Mesenteric fat pad (tissue), 1 donor: ENCODE data around the gene KAT8. TPM values are rescaled to one million over a fixed set of nuclear protein-coding genes. Genes with fewer than 3 reads are reported as not detected.

Source experiments
- DNase-seq: peaks from one replicate; pipeline ENCODE4 v3.0.0-alpha.2; 2020; ENCODE audit warnings: low spot score
- long read RNA-seq: library from polyadenylated mRNA; unstranded; transcript quantifications from one replicate; pipeline ENCODE4 v2.0.0, GENCODE V29; 2020
- total RNA-seq: library from RNA; stranded (reverse); fragmentation: NEBNext Ultra II Directional; extraction: Animal tissue kit (Norgen Biotek cat#: 25700); gene quantifications from one replicate; pipeline ENCODE4 v1.2.1, GENCODE V29; 2021
- donor health status: DM: yes; HTN: yes; CAD: no.

The KAT8 gene
- total RNA-seq = 49.5 TPM
- long read RNA-seq, transcript KAT8-201 (11 exons, 1,525 nt) = major isoform, 12 of 21 reads
- long read RNA-seq, partial matches to known transcripts = 4 of 21 reads
- long read RNA-seq, other reads (novel, unspliced or antisense) = 2 of 21 reads

- peak; percentile 100 for DNase-seq
Observed at GRCh38 chr16:31117384-31118222, at the start of gene KAT8. Gene KAT8, plus strand, starts transcription at chr16:31117664. Its CDS starts 18 bp downstream, at chr16:31117682.

- no peak for DNase-seq
Observed at GRCh38 chr16:31071861-31072260, 45.6 kb upstream of the KAT8 start.

- no peak for DNase-seq
Observed at GRCh38 chr16:31072540-31073141, 44.8 kb upstream of the KAT8 start.

- peak; percentile 96 for DNase-seq
Observed at GRCh38 chr16:31073142-31073969, 44.1 kb upstream of the KAT8 start.

GRCh38 chr16:31073970-31074813, 43.3 kb upstream of the KAT8 start, which contains the start of the genes ZNF646 and ZNF668:
Gene ZNF646, plus strand, starts transcription at chr16:31074422. Its CDS starts 1,903 bp downstream, at chr16:31076325.
Gene ZNF668, minus strand, starts transcription at chr16:31074240. Its CDS starts 9,781 bp downstream, at chr16:31064459.
- DNase-seq = peak; percentile 98

GRCh38 chr16:31074814-31075183, 42.7 kb upstream of the KAT8 start:
- no peak for DNase-seq

GRCh38 chr16:31076319-31076718, 41.1 kb upstream of the KAT8 start:
- DNase-seq = no peak

GRCh38 chr16:31077024-31077423, 40.4 kb upstream of the KAT8 start:
- no peak for DNase-seq

- no peak for DNase-seq
Observed at GRCh38 chr16:31077592-31078396, 39.7 kb upstream of the KAT8 start.

GRCh38 chr16:31078597-31079341, 38.7 kb upstream of the KAT8 start:
- DNase-seq = no peak

- no peak for DNase-seq
Observed at GRCh38 chr16:31079342-31079944, 38.0 kb upstream of the KAT8 start.

- no peak for DNase-seq
Observed at GRCh38 chr16:31080035-31080629, 37.3 kb upstream of the KAT8 start.

GRCh38 chr16:31080756-31081419, 36.6 kb upstream of the KAT8 start:
- no peak for DNase-seq

GRCh38 chr16:31081428-31082351, 35.8 kb upstream of the KAT8 start:
- no peak for DNase-seq

- no peak for DNase-seq
Observed at GRCh38 chr16:31082368-31083045, 35.0 kb upstream of the KAT8 start.

- no peak for DNase-seq
Observed at GRCh38 chr16:31083081-31083480, 34.4 kb upstream of the KAT8 start.
